Measurements from ENCODE around the gene SLC27A5. TPM values are rescaled to one million over a fixed set of nuclear protein-coding genes. Genes with fewer than 3 reads are reported as not detected.
"Not testable (repeated sequence)": the region's sequence is repeated elsewhere in the genome, so short reads cannot be mapped to it uniquely, and the experiment has no call there.

The SLC27A5 gene

DNA sequence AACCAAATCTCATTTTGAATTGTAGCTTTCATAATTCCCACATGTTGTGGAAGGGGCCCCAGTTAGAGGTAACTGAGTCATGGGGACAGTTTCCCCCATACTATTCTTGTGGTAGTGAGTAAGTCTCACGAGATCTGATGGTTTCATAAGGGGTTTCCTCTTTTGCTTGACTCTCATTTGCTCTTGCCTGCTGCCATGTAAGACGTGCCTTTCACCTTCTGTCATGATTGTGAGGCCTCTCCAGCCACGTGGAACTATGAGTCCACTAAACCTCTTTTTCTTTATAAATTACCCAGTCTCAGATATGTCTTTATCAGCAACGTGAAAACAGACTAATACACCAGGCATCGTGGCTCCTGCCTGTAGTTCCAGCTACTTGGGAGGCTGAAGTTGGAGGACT is 61.8 kb downstream of the SLC27A5 start:
- H2BK5ac ChIP-seq (ENCODE audit: low read depth, low read length, poor library complexity, severe bottlenecking); H2AK5ac ChIP-seq (ENCODE audit: low read length, severe bottlenecking); H3K14ac ChIP-seq (ENCODE audit: low read length in 2 of 2); H4K91ac ChIP-seq (ENCODE audit: low read length); H3K27me3 ChIP-seq (ENCODE audit: control insufficient read depth in 1 of 2, insufficient read depth in 1 of 2, low read length in 2 of 2); H3K9me3 ChIP-seq (ENCODE audit: control insufficient read depth, low read length); H3K4me2 ChIP-seq (ENCODE audit: low read length, poor library complexity, severe bottlenecking); H2AFZ ChIP-seq (ENCODE audit: low read depth, low read length); H3K18ac ChIP-seq (ENCODE audit: low read depth in 1 of 2, low read length in 2 of 2); DNase-seq; H3K23ac ChIP-seq (ENCODE audit: low read length in 2 of 2); H3K27ac ChIP-seq (ENCODE audit: low read length, poor library complexity, severe bottlenecking); H2BK12ac ChIP-seq (ENCODE audit: low read length in 2 of 2); H2BK120ac ChIP-seq (ENCODE audit: low read depth, low read length); H2BK15ac ChIP-seq (ENCODE audit: low read depth, poor library complexity, severe bottlenecking); H3K4ac ChIP-seq (ENCODE audit: low read depth in 1 of 2, low read length in 2 of 2); H3K4me3 ChIP-seq (ENCODE audit: insufficient read depth in 1 of 2, low read depth in 1 of 2, low read length in 2 of 2); H3K9ac ChIP-seq (ENCODE audit: low read length); H3K4me1 ChIP-seq (ENCODE audit: control insufficient read depth, insufficient read depth, low read depth, low read length); H3K79me1 ChIP-seq (replicated peaks; ENCODE audit: low read length, poor library complexity, severe bottlenecking); H4K8ac ChIP-seq (ENCODE audit: low read length): not testable (repeated sequence)
- WGBS, result 59% methylated on average over 5 of the region's 5 CpGs
- H3K36me3 ChIP-seq (ENCODE audit: control insufficient read depth in 1 of 2, insufficient read depth in 2 of 2, low read depth in 1 of 2, low read length in 2 of 2), result peaks cover 13% of the 10 kb centered on the region in 2 experiments

DNA sequence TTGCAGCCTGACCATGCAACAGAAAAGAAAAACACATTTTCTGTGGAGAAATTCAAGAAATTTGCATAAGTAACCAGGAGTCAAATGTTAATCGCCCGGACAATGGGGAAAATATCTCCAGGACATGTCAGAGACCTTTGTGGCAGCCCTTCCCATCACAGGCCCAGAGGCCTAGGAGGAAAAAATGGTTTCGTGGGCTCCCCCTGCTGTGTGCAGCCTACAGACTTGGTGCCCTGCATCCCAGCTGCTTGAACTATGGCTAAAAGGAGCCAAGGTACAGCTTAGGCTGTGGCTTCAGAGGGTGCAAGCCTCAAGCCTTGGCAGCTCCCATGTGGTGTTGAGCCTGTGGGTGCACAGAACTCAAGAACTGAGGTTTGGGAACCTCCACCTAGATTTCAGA is 62.9 kb downstream of the SLC27A5 start:
- 83% methylated on average over 3 of the region's 3 CpGs for WGBS
- not testable (repeated sequence) for H3K23ac ChIP-seq (ENCODE audit: low read length in 2 of 2); H3K4ac ChIP-seq (ENCODE audit: low read depth in 1 of 2, low read length in 2 of 2); H3K27ac ChIP-seq (ENCODE audit: low read length, poor library complexity, severe bottlenecking); DNase-seq; H3K4me2 ChIP-seq (ENCODE audit: low read length, poor library complexity, severe bottlenecking); H3K9me3 ChIP-seq (ENCODE audit: control insufficient read depth, low read length); H2BK15ac ChIP-seq (ENCODE audit: low read depth, poor library complexity, severe bottlenecking); H4K8ac ChIP-seq (ENCODE audit: low read length); H2AFZ ChIP-seq (ENCODE audit: low read depth, low read length); H2BK12ac ChIP-seq (ENCODE audit: low read length in 2 of 2); H3K36me3 ChIP-seq (ENCODE audit: control insufficient read depth in 1 of 2, insufficient read depth in 2 of 2, low read depth in 1 of 2, low read length in 2 of 2); H3K27me3 ChIP-seq (ENCODE audit: control insufficient read depth in 1 of 2, insufficient read depth in 1 of 2, low read length in 2 of 2); H2BK120ac ChIP-seq (ENCODE audit: low read depth, low read length); H2BK5ac ChIP-seq (ENCODE audit: low read depth, low read length, poor library complexity, severe bottlenecking); H2AK5ac ChIP-seq (ENCODE audit: low read length, severe bottlenecking); H4K91ac ChIP-seq (ENCODE audit: low read length); H3K4me3 ChIP-seq (ENCODE audit: insufficient read depth in 1 of 2, low read depth in 1 of 2, low read length in 2 of 2); H3K18ac ChIP-seq (ENCODE audit: low read depth in 1 of 2, low read length in 2 of 2); H3K79me1 ChIP-seq (replicated peaks; ENCODE audit: low read length, poor library complexity, severe bottlenecking); H3K4me1 ChIP-seq (ENCODE audit: control insufficient read depth, insufficient read depth, low read depth, low read length); H3K9ac ChIP-seq (ENCODE audit: low read length); H3K14ac ChIP-seq (ENCODE audit: low read length in 2 of 2)

Small RNA genes lying within 50 kb of the gene (small RNA-seq; reads per million reads assigned to genes)
- gene MIR6807 (ENCODE audit: low read depth) (2.0 reads per million), gene RN7SL525P (ENCODE audit: low read depth) (not detected), gene RN7SL693P (ENCODE audit: low read depth) (not detected), gene RNU6-1337P (ENCODE audit: low read depth) (not detected)
